H54 (cell line): ENCODE data around the gene NFKBIE.
A peak's percentile ranks its signal among the peaks of the same experiment; 100 is the strongest.

Experiments used
- DNase-seq: peaks from one replicate; pipeline ENCODE4 v3.0.0; 2011; ENCODE audit warnings: low spot score, mixed read lengths; ENCODE audit not compliant: insufficient read length
- FAIRE-seq: peaks from 3 replicates; lab custom pipeline; 2011; peaks lifted over from hg19 to GRCh38; lab: Jason Lieb, UNC
- POLR2A ChIP-seq: IDR thresholded peaks from 2 replicates; pipeline ENCODE4 v1.6.1; 2011; ENCODE audit warnings: low read depth, mild to moderate bottlenecking, low read length

NFKBIE gene

GRCh38 chr6:44254191-44255104 lies 10.9 kb downstream of the NFKBIE start:
- DNase-seq = no peak
- no peak for FAIRE-seq
- TF ChIP-seq POLR2A = peak; percentile 12; the same call in 1 of the 2 replicates

DNA sequence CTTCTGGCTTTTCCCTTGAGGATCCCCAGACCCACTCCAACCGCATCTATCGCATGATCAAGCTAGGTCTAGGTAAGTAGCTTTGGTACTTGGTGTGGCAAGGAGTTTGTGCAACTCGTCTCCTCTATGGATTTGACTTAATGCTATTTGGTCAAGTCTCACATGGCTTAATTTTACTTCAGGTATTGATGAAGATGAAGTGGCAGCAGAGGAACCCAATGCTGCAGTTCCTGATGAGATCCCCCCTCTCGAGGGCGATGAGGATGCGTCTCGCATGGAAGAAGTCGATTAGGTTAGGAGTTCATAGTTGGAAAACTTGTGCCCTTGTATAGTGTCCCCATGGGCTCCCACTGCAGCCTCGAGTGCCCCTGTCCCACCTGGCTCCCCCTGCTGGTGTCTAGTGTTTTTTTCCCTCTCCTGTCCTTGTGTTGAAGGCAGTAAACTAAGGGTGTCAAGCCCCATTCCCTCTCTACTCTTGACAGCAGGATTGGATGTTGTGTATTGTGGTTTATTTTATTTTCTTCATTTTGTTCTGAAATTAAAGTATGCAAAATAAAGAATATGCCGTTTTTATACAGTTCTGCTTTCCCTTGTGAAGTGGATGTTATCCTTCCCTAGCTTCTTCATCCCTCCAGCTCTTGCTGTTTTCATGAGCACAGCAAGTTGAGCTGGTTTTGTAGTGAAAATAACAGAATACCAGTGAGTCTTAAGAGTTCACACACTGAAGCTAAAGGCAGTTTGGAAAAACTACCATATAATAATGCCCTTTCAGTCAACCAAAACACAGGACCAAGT lies 11.8 kb downstream of the NFKBIE start:
- FAIRE-seq (no peak), DNase-seq (no peak)

DNA sequence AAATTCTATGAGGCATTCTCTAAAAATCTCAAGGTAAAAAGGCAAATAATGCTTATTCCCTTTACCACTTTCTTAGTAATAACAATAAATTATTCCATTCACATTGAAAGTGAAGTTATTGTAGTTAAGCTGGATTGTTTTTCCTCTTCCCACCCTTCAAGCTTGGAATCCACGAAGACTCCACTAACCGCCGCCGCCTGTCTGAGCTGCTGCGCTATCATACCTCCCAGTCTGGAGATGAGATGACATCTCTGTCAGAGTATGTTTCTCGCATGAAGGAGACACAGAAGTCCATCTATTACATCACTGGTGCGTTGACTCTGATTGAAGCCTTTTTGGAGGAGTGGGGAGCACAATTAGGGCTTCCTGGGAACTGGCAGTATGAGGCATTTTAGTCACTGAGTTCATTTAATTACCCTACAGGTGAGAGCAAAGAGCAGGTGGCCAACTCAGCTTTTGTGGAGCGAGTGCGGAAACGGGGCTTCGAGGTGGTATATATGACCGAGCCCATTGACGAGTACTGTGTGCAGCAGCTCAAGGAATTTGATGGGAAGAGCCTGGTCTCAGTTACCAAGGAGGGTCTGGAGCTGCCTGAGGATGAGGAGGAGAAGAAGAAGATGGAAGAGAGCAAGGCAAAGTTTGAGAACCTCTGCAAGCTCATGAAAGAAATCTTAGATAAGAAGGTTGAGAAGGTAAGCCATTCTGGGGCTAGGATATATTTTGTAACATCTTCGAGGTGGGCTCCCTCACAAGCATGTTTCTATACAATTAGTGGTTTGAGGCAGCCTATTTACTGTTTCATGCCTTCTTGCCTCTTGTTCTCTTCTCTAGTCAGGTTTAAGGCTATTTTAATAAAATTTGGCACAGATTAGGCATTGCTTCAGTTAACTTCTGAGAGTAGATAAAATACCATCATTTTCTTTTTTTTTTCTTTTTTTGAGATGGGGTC lies 13.5 kb downstream of the NFKBIE start:
- TF ChIP-seq POLR2A = no peak
- no peak for DNase-seq
- no peak for FAIRE-seq

More for the DNA sequence above, 11.8 kb downstream of the NFKBIE start:
- TF ChIP-seq POLR2A = no peak

DNA sequence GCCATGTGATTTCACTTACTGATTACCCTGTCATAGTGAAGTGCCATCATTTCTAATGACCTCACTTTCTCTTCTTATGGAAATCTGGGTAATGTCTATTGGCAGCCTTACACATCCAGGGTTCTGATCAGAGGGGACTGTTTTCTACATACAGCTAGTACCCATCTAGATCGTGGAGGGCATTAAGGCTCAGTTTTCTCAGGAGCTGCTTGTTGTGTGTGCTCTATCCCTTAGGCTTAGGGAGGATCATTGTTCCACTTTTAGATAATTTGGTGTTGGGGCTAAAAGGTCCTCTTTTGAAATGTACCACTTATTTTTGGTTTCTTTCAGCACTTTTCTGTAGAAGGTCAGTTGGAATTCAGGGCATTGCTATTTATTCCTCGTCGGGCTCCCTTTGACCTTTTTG lies 14.6 kb downstream of the NFKBIE start:
- FAIRE-seq (no peak), DNase-seq (no peak)
- TF ChIP-seq POLR2A = no peak

GRCh38 chr6:44250067-44250717 lies 15.2 kb downstream of the NFKBIE start:
- no peak for FAIRE-seq
- no peak for TF ChIP-seq POLR2A
- DNase-seq = no peak

DNA sequence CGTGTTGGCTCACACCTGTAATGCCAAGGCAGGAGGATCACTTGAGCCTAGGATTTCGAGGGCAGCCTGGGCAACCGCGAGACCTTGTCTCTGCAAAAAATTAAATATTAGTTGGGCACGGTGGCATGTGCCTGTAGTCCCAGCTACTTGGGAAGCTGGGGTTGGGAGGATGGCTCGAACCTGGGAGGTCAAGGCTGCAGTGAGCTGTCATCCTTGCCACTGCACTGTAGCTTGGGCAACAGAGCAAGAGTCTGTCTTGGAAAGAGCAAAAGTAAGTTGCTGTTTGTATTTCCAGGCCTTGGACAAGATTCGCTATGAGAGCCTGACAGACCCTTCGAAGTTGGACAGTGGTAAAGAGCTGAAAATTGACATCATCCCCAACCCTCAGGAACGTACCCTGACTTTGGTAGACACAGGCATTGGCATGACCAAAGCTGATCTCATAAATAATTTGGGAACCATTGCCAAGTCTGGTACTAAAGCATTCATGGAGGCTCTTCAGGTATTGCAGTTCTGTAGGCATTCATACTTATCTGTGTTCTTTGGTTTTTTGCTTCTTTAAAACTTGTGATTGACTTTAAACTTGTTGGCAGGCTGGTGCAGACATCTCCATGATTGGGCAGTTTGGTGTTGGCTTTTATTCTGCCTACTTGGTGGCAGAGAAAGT lies 16.1 kb downstream of the NFKBIE start:
- FAIRE-seq (no peak), DNase-seq (no peak)
- TF ChIP-seq POLR2A = no peak

DNA sequence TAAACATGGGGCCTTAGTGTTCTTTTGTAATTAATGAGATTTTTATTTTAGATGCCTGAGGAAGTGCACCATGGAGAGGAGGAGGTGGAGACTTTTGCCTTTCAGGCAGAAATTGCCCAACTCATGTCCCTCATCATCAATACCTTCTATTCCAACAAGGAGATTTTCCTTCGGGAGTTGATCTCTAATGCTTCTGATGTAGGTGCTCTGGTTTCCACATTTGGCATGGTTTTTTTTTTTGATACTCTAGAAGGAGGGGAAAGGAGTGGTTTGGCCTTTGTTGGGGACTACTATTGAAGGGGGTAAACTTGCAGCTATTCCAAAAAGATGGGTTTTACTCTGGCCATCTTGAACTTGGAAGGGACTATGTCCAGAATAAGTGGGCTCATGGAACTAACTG lies 16.8 kb downstream of the NFKBIE start:
- no peak for DNase-seq
- no peak for TF ChIP-seq POLR2A
- no peak for FAIRE-seq

DNA sequence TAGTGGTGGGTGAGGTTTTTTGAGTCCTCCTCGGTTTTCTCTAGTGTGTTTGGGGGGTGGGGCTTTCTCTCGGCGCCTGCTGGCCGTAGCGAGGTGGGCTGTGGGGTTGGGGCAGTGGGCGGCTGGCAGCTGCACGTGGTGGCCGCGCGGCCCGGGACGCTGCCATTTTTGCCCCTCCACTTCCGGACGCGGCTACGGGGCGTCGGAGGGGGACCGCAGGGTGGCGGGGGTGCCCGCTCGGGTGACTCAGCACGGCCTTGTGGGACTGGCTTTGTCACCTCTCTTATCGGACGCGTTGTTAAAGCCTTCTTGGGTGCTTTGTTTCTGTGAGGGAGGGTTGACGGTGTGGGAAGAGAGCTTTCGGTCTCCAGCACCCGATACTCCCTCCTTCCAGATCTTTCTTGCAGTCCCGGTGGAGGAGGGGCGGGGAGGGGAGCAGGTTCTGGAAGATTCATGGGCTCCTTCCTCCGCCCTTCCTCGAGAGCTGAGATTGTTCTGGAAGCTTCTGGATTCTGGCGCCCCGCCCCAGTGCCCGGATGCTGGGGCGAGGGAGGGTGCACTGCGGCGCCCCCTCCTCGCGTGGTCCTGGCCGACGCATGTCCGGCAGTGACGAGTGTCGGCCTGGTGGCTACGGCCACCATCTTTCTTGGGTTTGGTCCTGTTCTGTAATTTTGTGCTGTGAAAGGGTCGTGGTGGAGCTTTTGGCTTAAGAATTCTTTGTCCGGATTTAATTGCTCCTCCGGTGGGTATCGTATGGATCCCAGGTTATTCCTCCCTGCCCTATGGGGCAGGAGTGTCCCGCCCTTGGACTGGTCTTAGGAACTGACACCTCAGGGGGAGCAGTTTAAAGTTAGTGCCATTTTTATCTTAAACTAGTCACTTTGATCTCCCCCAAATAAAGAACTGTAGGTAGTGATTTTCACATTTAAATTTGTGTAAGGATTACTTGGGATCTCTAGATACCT lies 17.7 kb downstream of the NFKBIE start:
- TF ChIP-seq POLR2A = no peak
- no peak for FAIRE-seq
- DNase-seq = no peak

DNA sequence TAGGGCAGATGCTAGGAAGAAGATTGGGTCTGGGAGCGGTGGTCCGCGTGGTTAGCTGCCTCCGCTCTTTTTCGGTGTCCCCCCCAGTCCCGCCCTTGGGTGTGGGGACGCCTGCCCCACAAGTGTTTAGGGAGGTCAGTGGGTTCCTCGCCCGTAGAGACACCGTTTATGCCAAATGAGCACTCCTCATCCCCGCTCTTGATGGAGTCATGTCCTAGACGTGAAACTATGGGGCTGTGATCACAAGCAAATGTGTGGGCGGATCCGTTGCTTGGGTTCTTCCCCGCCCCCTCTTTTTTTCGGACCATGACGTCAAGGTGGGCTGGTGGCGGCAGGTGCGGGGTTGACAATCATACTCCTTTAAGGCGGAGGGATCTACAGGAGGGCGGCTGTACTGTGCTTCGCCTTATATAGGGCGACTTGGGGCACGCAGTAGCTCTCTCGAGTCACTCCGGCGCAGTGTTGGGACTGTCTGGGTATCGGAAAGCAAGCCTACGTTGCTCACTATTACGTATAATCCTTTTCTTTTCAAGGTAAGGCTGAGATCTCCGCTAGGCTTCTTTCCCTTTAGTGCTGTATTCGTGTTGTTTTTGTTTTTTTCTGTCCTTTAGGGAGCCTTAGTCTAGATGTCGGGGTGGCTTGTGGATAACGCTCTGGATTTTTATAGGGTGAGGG lies 18.6 kb downstream of the NFKBIE start, which contains the start of gene HSP90AB1:
Gene HSP90AB1 (plus strand): TSS at position 439 of the 675 bp plus-strand sequence. CDS start 1,529 bp downstream, outside the sequence.
- peak; percentile 15 for FAIRE-seq
- TF ChIP-seq POLR2A = peak; percentile 100

GRCh38 chr6:44245912-44246662 lies 19.3 kb downstream of the NFKBIE start:
- peak; percentile 88 for DNase-seq
- FAIRE-seq = no peak

More for the DNA sequence above, 18.6 kb downstream of the NFKBIE start, which contains the start of gene HSP90AB1:
- DNase-seq = peak; percentile 97

More at GRCh38 chr6:44245912-44246662, 19.3 kb downstream of the NFKBIE start:
- 0 out of 2 replicates have a peak, but pooled peaks have one; percentile 28 for TF ChIP-seq POLR2A
